Endodermal cell (in vitro differentiated cells): ENCODE measurements around the gene CATSPER3. TPM values are rescaled to one million over a fixed set of nuclear protein-coding genes. Genes with fewer than 3 reads are reported as not detected.
A peak's percentile ranks its signal among the peaks of the same experiment; 100 is the strongest.
"Not testable (repeated sequence)": the region's sequence is repeated elsewhere in the genome, so short reads cannot be mapped to it uniquely, and the experiment has no call there.

ENCODE experiments used
- DNase-seq: peaks from one replicate; pipeline ENCODE4 v3.0.0-alpha.2; 2017
- H3K27ac ChIP-seq: 2 replicates; pipeline ENCODE4 v1.5.1; 2013; ENCODE audit warnings: mild to moderate bottlenecking, low read depth, low read length, moderate library complexity
- H3K27me3 ChIP-seq: 2 replicates; pipeline ENCODE4 v1.6.1; 2013; ENCODE audit warnings: mild to moderate bottlenecking, low read length, moderate library complexity; ENCODE audit not compliant: insufficient read depth, control insufficient read depth, poor library complexity, severe bottlenecking
- H3K36me3 ChIP-seq: 2 replicates; pipeline ENCODE4 v1.7.0; 2013; ENCODE audit warnings: mild to moderate bottlenecking, low read length, moderate library complexity; ENCODE audit not compliant: control insufficient read depth, insufficient read depth
- H3K4me1 ChIP-seq: one replicate; pipeline ENCODE4 v1.7.0; 2013; ENCODE audit warnings: low read length; ENCODE audit not compliant: control insufficient read depth, insufficient read depth
- H3K4me3 ChIP-seq: 2 replicates; pipeline ENCODE4 v1.5.1; 2013; ENCODE audit warnings: mild to moderate bottlenecking, low read length, moderate library complexity
- H3K9ac ChIP-seq: 2 replicates; pipeline ENCODE4 v1.6.1; 2013; ENCODE audit warnings: mild to moderate bottlenecking, low read length, moderate library complexity; ENCODE audit not compliant: poor library complexity, severe bottlenecking; ENCODE audit errors: extremely low read depth
- H3K9me3 ChIP-seq: 2 replicates; pipeline ENCODE4 v1.6.1; 2013; ENCODE audit warnings: mild to moderate bottlenecking, low read length, moderate library complexity; ENCODE audit not compliant: control insufficient read depth
- H3K27ac Mint-ChIP-seq: 2 replicates; pipeline ENCODE4 v1.8.0; 2020; ENCODE audit warnings: mixed read lengths
- H3K27me3 Mint-ChIP-seq: 2 replicates; pipeline ENCODE4 v1.8.0; 2021; ENCODE audit warnings: mild to moderate bottlenecking, mixed read lengths; ENCODE audit not compliant: insufficient read depth
- H3K36me3 Mint-ChIP-seq: 2 replicates; pipeline ENCODE4 v1.8.0; 2020; ENCODE audit warnings: low read depth, mixed read lengths
- H3K4me1 Mint-ChIP-seq: 2 replicates; pipeline ENCODE4 v1.8.0; 2020; ENCODE audit warnings: mixed read lengths
- H3K4me3 Mint-ChIP-seq: 2 replicates; pipeline ENCODE4 v1.8.0; 2020; ENCODE audit warnings: mild to moderate bottlenecking, moderate library complexity, mixed read lengths
- H3K9me3 Mint-ChIP-seq: 2 replicates; pipeline ENCODE4 v1.8.0; 2020; ENCODE audit warnings: mild to moderate bottlenecking, mixed read lengths
- CTCF ChIP-seq: fragments of 200-600 bp; sonication (generic); conservative IDR thresholded peaks from 2 replicates; pipeline ENCODE4 v1.5.0; 2021; ENCODE audit warnings: antibody characterized with exemption, mild to moderate bottlenecking
- WGBS, 2 experiments: methylation state at CpG; one replicate each; pipeline versions ENCODE4 v1.1.5 to v1.1.7; 2013; ENCODE audit warnings: missing lambda C conversion rate in 2 of 2, mixed read lengths in 1 of 2; ENCODE audit not compliant: insufficient coverage in 1 of 2, insufficient read length in 1 of 2; 5-methylcytosine and 5-hydroxymethylcytosine counted together
- total RNA-seq, 2 donors: library from RNA; stranded (reverse); fragmentation: NEBNext Ultra II Directional in 1 of 2; extraction: Animal tissue kit (Norgen Biotek cat#: 25700) in 1 of 2; gene quantifications; 2 replicates in 1 of 2; 3 replicates in 1 of 2; pipeline ENCODE4 v1.2.1, GENCODE V29; 2021

CATSPER3 gene
- total RNA-seq, 2 donors from 2014 or later: 0.64 to 0.68 TPM

- peaks cover 2% of the 10 kb centered on the region for H3K27me3 Mint-ChIP-seq
Observed at GRCh38 chr5:134979416-134979815, 11.7 kb downstream of the CATSPER3 start.

DNA sequence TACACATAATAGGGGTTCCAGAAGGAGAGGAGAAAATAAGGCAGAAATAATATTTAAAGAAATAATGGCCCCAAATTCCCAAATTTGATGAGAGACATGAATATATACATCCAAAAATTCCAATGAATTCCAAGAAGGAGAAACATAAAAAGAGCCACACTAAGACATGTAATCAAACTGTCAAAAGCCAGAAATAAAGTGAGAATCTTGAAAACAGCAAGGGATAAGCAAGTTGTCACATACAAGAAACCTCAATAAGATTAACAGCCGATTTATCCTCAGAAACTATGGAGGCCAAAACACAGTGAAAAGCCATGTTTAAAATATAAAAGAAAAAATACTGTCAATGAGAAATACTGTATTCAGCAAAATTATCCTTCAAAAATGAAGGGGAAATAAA, 14.5 kb downstream of the CATSPER3 start:
- H3K4me3 Mint-ChIP-seq: no peak overlapping the region
- no CpG with 5 or more reads among the region's 1 CpG for WGBS, 2 experiments
- H3K27me3 ChIP-seq: no peaks in the 10 kb centered on the region
- TF ChIP-seq CTCF: no peak
- H3K4me3 ChIP-seq: peak overlapping the region; percentile 46
- H3K9me3 ChIP-seq: peaks cover 78% of the 10 kb centered on the region
- H3K36me3 Mint-ChIP-seq: peaks cover 28% of the 10 kb centered on the region
- H3K9me3 Mint-ChIP-seq: peaks cover 73% of the 10 kb centered on the region
- no peak overlapping the region for H3K27ac Mint-ChIP-seq
- DNase-seq: no peak
- peaks cover 2% of the 10 kb centered on the region for H3K27me3 Mint-ChIP-seq
- no peaks in the 10 kb centered on the region for H3K4me1 ChIP-seq
- no peak overlapping the region for H3K27ac ChIP-seq
- no peaks in the 10 kb centered on the region for H3K36me3 ChIP-seq
- H3K4me1 Mint-ChIP-seq: no peaks in the 10 kb centered on the region
- no peak overlapping the region for H3K9ac ChIP-seq

More at GRCh38 chr5:134979416-134979815, 11.7 kb downstream of the CATSPER3 start:
- Mint-ChIP-seq H3K9me3 (peaks cover 87% of the 10 kb centered on the region), H3K4me3 (no peak overlapping the region), H3K27ac (no peak overlapping the region), H3K36me3 (peaks cover 49% of the 10 kb centered on the region), H3K4me1 (no peaks in the 10 kb centered on the region)
- 87 to 91% methylated on average over 3 of the region's 3 CpGs for WGBS, 2 experiments
- H3K4me3 ChIP-seq: no peak overlapping the region
- H3K27ac ChIP-seq: no peak overlapping the region
- H3K9me3 ChIP-seq: peaks cover 89% of the 10 kb centered on the region
- H3K9ac ChIP-seq: no peak overlapping the region
- no peaks in the 10 kb centered on the region for H3K36me3 ChIP-seq
- TF ChIP-seq CTCF: no peak
- no peak for DNase-seq
- no peaks in the 10 kb centered on the region for H3K27me3 ChIP-seq
- no peaks in the 10 kb centered on the region for H3K4me1 ChIP-seq

GRCh38 chr5:134989266-134989830, 21.6 kb downstream of the CATSPER3 start:
- H3K9me3 ChIP-seq: peaks cover 43% of the 10 kb centered on the region
- Mint-ChIP-seq H3K4me1 (peaks cover 28% of the 10 kb centered on the region), H3K36me3 (peaks cover 9% of the 10 kb centered on the region), H3K27me3 (no peaks in the 10 kb centered on the region), H3K9me3 (peaks cover 27% of the 10 kb centered on the region), H3K4me3 (no peak overlapping the region), H3K27ac (peak overlapping the region; percentile 67)
- H3K9ac ChIP-seq: no peak overlapping the region
- peak overlapping the region; percentile 62 for H3K4me3 ChIP-seq
- peaks cover 13% of the 10 kb centered on the region for H3K4me1 ChIP-seq
- no peak for TF ChIP-seq CTCF
- H3K27ac ChIP-seq: no peak overlapping the region
- DNase-seq: no peak
- no peaks in the 10 kb centered on the region for H3K36me3 ChIP-seq
- WGBS, 2 experiments: 67% methylated on average over 1 of the region's 3 CpGs; no CpG with 5 or more reads in 1 of the 2 experiments
- H3K27me3 ChIP-seq: no peaks in the 10 kb centered on the region

DNA sequence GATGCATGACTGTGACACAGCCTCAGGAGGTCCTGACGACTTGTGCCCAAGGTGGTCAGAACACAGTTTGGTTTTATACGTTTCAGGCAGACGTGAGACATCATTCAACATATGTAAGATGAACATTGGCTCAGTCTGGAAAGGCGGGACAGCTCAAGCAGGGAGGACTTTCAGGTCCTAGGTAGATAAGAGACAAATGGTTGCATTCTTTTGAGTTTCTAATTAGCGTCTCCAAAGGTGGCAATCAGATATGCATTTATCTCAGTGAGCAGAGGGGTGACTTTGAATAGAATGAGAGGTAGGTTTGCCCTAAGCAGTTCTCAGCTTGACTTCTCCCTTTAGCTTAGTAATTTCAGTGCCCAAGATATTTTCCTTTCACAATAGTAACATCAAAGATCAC, 22.5 kb downstream of the CATSPER3 start:
- Mint-ChIP-seq H3K27ac (peak overlapping the region; percentile 67), H3K4me3 (peak overlapping the region; percentile 11), H3K4me1 (peaks cover 35% of the 10 kb centered on the region), H3K9me3 (peaks cover 19% of the 10 kb centered on the region)
- not testable (repeated sequence) for H3K36me3 ChIP-seq, H3K27me3 Mint-ChIP-seq, H3K36me3 Mint-ChIP-seq, DNase-seq, H3K27ac ChIP-seq, H3K9ac ChIP-seq, H3K27me3 ChIP-seq
- WGBS, 2 experiments: 14 to 36% methylated on average over 3 to 5 of the region's 5 CpGs
- Histone ChIP-seq H3K4me3 (peak overlapping the region; percentile 62), H3K9me3 (peaks cover 35% of the 10 kb centered on the region), H3K4me1 (peaks cover 13% of the 10 kb centered on the region)
